Measurements from ENCODE around the gene SORCS2.

SORCS2 gene

GRCh38 chr4:7487998-7488671 lies 295.8 kb downstream of the SORCS2 start:
- H3K9ac ChIP-seq (ENCODE audit: low read depth, low read length) = no peak overlapping the region
- no peak for DNase-seq
- no peak overlapping the region for H2AFZ ChIP-seq (ENCODE audit: low read depth, low read length)
- no peaks in the 10 kb centered on the region for H3K36me3 ChIP-seq (ENCODE audit: insufficient read depth, low read length)
- H3K9me3 ChIP-seq (ENCODE audit: insufficient read depth, low read length, severe bottlenecking) = no peaks in the 10 kb centered on the region
- no peaks in the 10 kb centered on the region for H3K79me2 ChIP-seq (ENCODE audit: insufficient read depth, low read length)
- peaks cover 1% of the 10 kb centered on the region for H3K27me3 ChIP-seq (ENCODE audit: insufficient read depth, low read length, poor library complexity)
- peaks cover 3% of the 10 kb centered on the region for H4K20me1 ChIP-seq (ENCODE audit: insufficient read depth, low read length)
- TF ChIP-seq, protein P1, sequence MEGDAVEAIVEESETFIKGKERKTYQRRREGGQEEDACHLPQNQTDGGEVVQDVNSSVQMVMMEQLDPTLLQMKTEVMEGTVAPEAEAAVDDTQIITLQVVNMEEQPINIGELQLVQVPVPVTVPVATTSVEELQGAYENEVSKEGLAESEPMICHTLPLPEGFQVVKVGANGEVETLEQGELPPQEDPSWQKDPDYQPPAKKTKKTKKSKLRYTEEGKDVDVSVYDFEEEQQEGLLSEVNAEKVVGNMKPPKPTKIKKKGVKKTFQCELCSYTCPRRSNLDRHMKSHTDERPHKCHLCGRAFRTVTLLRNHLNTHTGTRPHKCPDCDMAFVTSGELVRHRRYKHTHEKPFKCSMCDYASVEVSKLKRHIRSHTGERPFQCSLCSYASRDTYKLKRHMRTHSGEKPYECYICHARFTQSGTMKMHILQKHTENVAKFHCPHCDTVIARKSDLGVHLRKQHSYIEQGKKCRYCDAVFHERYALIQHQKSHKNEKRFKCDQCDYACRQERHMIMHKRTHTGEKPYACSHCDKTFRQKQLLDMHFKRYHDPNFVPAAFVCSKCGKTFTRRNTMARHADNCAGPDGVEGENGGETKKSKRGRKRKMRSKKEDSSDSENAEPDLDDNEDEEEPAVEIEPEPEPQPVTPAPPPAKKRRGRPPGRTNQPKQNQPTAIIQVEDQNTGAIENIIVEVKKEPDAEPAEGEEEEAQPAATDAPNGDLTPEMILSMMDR (IDR thresholded peaks at IDR 0.05; ENCODE audit: borderline replicate concordance, extremely low read depth, low read length, poor library complexity, severe bottlenecking) = no peak
- TF ChIP-seq EZH2 (IDR thresholded peaks at IDR 0.05; ENCODE audit: borderline replicate concordance, low read depth, low read length, severe bottlenecking) = no peak
- ATAC-seq (ENCODE audit: insufficient read depth, low read depth) = no peak
- H3K4me1 ChIP-seq (ENCODE audit: insufficient read depth, low read length) = no peaks in the 10 kb centered on the region
- no peak overlapping the region for H3K4me2 ChIP-seq (ENCODE audit: insufficient read depth, low read length)
- H3K27ac ChIP-seq (ENCODE audit: low read length) = no peak overlapping the region
- H3K4me3 ChIP-seq (ENCODE audit: low read depth in 1 of 2, low read length in 2 of 2) = no peak overlapping the region

GRCh38 chr4:7491915-7492314 lies 299.6 kb downstream of the SORCS2 start:
- no peaks in the 10 kb centered on the region for H3K4me1 ChIP-seq (ENCODE audit: insufficient read depth, low read length)
- no peak overlapping the region for H3K4me3 ChIP-seq (ENCODE audit: low read depth in 1 of 2, low read length in 2 of 2)
- H3K27me3 ChIP-seq (ENCODE audit: insufficient read depth, low read length, poor library complexity) = peaks cover 5% of the 10 kb centered on the region
- no peaks in the 10 kb centered on the region for H3K36me3 ChIP-seq (ENCODE audit: insufficient read depth, low read length)
- H3K4me2 ChIP-seq (ENCODE audit: insufficient read depth, low read length) = no peak overlapping the region
- DNase-seq = no peak
- H3K79me2 ChIP-seq (ENCODE audit: insufficient read depth, low read length) = no peaks in the 10 kb centered on the region
- ATAC-seq (ENCODE audit: insufficient read depth, low read depth) = no peak
- H3K27ac ChIP-seq (ENCODE audit: low read length) = no peak overlapping the region
- H3K9me3 ChIP-seq (ENCODE audit: insufficient read depth, low read length, severe bottlenecking) = no peaks in the 10 kb centered on the region
- no peak overlapping the region for H2AFZ ChIP-seq (ENCODE audit: low read depth, low read length)
- no peak for TF ChIP-seq EZH2 (IDR thresholded peaks at IDR 0.05; ENCODE audit: borderline replicate concordance, low read depth, low read length, severe bottlenecking)
- TF ChIP-seq, protein P1 (IDR thresholded peaks at IDR 0.05; ENCODE audit: borderline replicate concordance, extremely low read depth, low read length, poor library complexity, severe bottlenecking) = no peak
- H3K9ac ChIP-seq (ENCODE audit: low read depth, low read length) = no peak overlapping the region
- H4K20me1 ChIP-seq (ENCODE audit: insufficient read depth, low read length) = no peaks in the 10 kb centered on the region; the same call in none of the 2 replicates

DNA sequence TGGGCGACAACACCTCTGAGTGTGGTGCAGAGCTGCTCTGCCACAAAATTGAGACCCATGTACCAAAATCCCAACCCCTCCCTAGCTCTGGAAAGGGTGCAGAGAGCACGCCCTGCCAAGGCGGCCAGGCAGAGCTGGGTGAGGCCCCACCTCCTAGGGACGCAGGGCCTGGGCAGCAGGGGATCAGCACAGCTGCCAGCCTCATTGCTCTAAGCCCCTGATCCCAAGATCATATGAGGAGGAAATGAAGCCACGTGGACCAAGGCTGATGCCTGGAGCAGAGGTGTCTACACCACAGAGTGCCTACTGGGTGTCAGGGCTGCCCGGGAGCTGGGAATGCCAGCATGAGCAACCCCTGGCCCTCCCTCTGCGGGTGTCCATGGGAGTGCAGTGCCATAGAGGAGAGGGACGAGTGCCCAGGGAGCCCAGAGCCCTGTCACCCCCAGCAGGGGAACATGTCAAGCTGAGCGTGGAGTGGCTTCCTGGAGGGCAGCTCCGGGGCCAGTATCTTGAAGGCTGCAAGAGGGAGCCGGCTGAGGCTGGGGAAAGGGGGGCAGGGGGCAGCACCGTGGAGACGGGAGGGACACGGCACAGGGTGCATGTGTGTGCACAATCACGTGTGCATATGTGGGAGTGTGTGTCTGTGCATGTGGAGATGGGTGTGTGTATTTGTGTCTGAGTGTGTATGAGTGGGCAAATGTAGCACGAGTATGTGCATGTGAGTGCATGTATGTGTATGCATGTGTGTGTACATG lies 306.3 kb downstream of the SORCS2 start:
- Histone ChIP-seq H3K4me2 (ENCODE audit: insufficient read depth, low read length) (no peak overlapping the region), H3K27me3 (ENCODE audit: insufficient read depth, low read length, poor library complexity) (no peaks in the 10 kb centered on the region), H3K79me2 (ENCODE audit: insufficient read depth, low read length) (no peaks in the 10 kb centered on the region), H3K4me1 (ENCODE audit: insufficient read depth, low read length) (no peaks in the 10 kb centered on the region), H4K20me1 (ENCODE audit: insufficient read depth, low read length) (no peaks in the 10 kb centered on the region), H3K27ac (ENCODE audit: low read length) (no peak overlapping the region), H3K9me3 (ENCODE audit: insufficient read depth, low read length, severe bottlenecking) (no peaks in the 10 kb centered on the region), H2AFZ (ENCODE audit: low read depth, low read length) (no peak overlapping the region), H3K9ac (ENCODE audit: low read depth, low read length) (no peak overlapping the region), H3K36me3 (ENCODE audit: insufficient read depth, low read length) (no peaks in the 10 kb centered on the region), H3K4me3 (ENCODE audit: low read depth in 1 of 2, low read length in 2 of 2) (no peak overlapping the region)
- TF ChIP-seq, protein P1 (IDR thresholded peaks at IDR 0.05; ENCODE audit: borderline replicate concordance, extremely low read depth, low read length, poor library complexity, severe bottlenecking) = no peak
- no peak for TF ChIP-seq EZH2 (IDR thresholded peaks at IDR 0.05; ENCODE audit: borderline replicate concordance, low read depth, low read length, severe bottlenecking)
- DNase-seq = no peak
- no peak for ATAC-seq (ENCODE audit: insufficient read depth, low read depth)
